PFSK-1 (cell line): Measurements from ENCODE around the gene TPPP.

Experiments
- FOXP2 ChIP-seq: optimal IDR thresholded peaks from 2 replicates; pipeline ENCODE3; 2011; ENCODE audit warnings: borderline replicate concordance, control low read depth, inconsistent platforms; ENCODE audit not compliant: insufficient read depth; ENCODE audit errors: extremely low read length, extremely low read depth
- POLR2AphosphoS5 ChIP-seq: IDR thresholded peaks from 2 replicates; pipeline ENCODE4 v1.6.1; 2012; ENCODE audit warnings: low read depth, mild to moderate bottlenecking, control low read depth, low read length, moderate library complexity
- SIN3A ChIP-seq: IDR thresholded peaks from 2 replicates; pipeline ENCODE4 v1.6.1; 2012; ENCODE audit warnings: mild to moderate bottlenecking, low read length, moderate library complexity, borderline replicate concordance; ENCODE audit not compliant: insufficient read depth
- TAF1 ChIP-seq: IDR thresholded peaks from 2 replicates; pipeline ENCODE4 v1.6.1; 2012; ENCODE audit warnings: low read length, control low read depth, borderline replicate concordance; ENCODE audit not compliant: insufficient read depth
- TF ChIP-seq, protein P1 (sequence below), 2 experiments: IDR thresholded peaks; 2 replicates each; pipeline versions ENCODE4 v1.6.1 to v1.8.0; 2011 to 2012; ENCODE audit warnings: low read depth in 2 of 2, low read length in 2 of 2, control low read depth in 1 of 2, inconsistent platforms in 1 of 2, mild to moderate bottlenecking in 1 of 2, moderate library complexity in 1 of 2; ENCODE audit not compliant: insufficient read depth in 1 of 2

DNA sequence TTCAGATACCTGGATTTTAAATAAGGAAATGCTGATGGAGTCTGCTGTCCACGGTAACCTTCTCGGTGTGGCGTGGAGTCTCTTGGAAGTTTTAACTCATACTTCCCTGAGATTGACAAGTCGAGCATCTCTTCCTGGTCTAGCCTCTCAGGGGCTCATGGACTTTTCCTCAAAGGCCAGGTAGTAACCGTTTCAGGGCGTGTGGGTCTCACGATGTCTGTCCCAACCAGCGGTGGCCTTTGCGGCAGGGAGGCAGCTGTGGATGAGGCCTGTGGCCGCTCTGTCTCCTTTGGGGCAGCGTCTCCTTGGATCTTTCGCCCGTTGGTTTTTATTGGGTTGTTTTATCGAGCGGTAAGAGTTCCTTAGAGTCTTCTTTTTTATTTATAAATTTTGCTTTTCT is 48.2 kb downstream of the TPPP start:
- TF ChIP-seq POLR2AphosphoS5 (no peak), SIN3A (no peak), FOXP2 (no peak), TAF1 (no peak)
- TF ChIP-seq, protein P1, sequence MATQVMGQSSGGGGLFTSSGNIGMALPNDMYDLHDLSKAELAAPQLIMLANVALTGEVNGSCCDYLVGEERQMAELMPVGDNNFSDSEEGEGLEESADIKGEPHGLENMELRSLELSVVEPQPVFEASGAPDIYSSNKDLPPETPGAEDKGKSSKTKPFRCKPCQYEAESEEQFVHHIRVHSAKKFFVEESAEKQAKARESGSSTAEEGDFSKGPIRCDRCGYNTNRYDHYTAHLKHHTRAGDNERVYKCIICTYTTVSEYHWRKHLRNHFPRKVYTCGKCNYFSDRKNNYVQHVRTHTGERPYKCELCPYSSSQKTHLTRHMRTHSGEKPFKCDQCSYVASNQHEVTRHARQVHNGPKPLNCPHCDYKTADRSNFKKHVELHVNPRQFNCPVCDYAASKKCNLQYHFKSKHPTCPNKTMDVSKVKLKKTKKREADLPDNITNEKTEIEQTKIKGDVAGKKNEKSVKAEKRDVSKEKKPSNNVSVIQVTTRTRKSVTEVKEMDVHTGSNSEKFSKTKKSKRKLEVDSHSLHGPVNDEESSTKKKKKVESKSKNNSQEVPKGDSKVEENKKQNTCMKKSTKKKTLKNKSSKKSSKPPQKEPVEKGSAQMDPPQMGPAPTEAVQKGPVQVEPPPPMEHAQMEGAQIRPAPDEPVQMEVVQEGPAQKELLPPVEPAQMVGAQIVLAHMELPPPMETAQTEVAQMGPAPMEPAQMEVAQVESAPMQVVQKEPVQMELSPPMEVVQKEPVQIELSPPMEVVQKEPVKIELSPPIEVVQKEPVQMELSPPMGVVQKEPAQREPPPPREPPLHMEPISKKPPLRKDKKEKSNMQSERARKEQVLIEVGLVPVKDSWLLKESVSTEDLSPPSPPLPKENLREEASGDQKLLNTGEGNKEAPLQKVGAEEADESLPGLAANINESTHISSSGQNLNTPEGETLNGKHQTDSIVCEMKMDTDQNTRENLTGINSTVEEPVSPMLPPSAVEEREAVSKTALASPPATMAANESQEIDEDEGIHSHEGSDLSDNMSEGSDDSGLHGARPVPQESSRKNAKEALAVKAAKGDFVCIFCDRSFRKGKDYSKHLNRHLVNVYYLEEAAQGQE (IDR thresholded peaks at IDR 0.05; ENCODE audit: insufficient read depth in 1 of 2, low read depth in 2 of 2, low read length in 2 of 2): no peak
